Stomach (tissue), 4 donors: ENCODE data around the gene PSMB8.

Experiments used
- EP300 ChIP-seq: sonication (generic); formaldehyde crosslinking; IDR thresholded peaks from one replicate; pipeline ENCODE4 v1.6.1; 2017; ENCODE audit warnings: antibody characterized with exemption
- POLR2A ChIP-seq, 4 donors: fragments of 450-650 bp; IDR thresholded peaks; one replicate each; pipeline ENCODE4 v1.6.1; 2016; ENCODE audit warnings: antibody characterized with exemption in 4 of 4, control low read depth in 2 of 4, mild to moderate bottlenecking in 1 of 4, moderate library complexity in 1 of 4
- POLR2AphosphoS5 ChIP-seq, 3 donors: sonication (generic); formaldehyde crosslinking; IDR thresholded peaks; one replicate each; pipeline ENCODE4 v1.6.1; 2016; ENCODE audit warnings: antibody characterized with exemption in 3 of 3
- TF ChIP-seq, protein P1 (sequence below), 7 experiments: fragments of 450-650 bp in 4 of 7; fragments of 200-600 bp in 3 of 7; sonication (generic) in 3 of 7; IDR thresholded peaks; one replicate each; pipeline ENCODE4 v1.5.1; 2016 to 2019; ENCODE audit warnings: antibody characterized with exemption in 7 of 7, control low read depth in 2 of 7, mild to moderate bottlenecking in 1 of 7

DNA sequence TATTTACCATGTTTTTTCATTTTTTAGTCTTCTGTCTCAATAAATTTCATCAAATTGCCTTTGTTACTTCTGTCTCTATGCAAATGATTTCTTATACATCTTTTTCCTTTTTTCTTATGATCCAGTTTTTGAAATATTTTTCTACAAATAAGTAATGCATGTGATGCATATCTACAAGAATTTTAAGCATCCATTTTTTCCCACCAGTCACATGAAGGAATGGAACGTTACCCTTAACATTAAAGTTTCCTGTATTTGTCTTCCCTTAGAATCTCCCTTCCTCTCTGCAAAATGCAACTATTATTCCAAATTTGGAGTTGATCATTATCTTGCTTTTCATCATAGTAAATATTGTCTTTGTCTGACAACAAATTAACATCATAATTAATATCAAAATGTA, 45.7 kb upstream of the PSMB8 start:
- TF ChIP-seq, protein P1, sequence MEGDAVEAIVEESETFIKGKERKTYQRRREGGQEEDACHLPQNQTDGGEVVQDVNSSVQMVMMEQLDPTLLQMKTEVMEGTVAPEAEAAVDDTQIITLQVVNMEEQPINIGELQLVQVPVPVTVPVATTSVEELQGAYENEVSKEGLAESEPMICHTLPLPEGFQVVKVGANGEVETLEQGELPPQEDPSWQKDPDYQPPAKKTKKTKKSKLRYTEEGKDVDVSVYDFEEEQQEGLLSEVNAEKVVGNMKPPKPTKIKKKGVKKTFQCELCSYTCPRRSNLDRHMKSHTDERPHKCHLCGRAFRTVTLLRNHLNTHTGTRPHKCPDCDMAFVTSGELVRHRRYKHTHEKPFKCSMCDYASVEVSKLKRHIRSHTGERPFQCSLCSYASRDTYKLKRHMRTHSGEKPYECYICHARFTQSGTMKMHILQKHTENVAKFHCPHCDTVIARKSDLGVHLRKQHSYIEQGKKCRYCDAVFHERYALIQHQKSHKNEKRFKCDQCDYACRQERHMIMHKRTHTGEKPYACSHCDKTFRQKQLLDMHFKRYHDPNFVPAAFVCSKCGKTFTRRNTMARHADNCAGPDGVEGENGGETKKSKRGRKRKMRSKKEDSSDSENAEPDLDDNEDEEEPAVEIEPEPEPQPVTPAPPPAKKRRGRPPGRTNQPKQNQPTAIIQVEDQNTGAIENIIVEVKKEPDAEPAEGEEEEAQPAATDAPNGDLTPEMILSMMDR (IDR thresholded peaks at IDR 0.05), result no peak
- TF ChIP-seq EP300 (no peak), POLR2AphosphoS5 (IDR thresholded peaks at IDR 0.05) (no peak), POLR2A (IDR thresholded peaks at IDR 0.05) (no peak)
